Lung (tissue), 12 donors: Measurements from ENCODE around the gene GRK6. TPM values are rescaled to one million over a fixed set of nuclear protein-coding genes. Genes with fewer than 3 reads are reported as not detected.

ENCODE experiments used
- ATAC-seq: fragments of 200-7000 bp; cut with Tn5 transposase; one replicate; pipeline ENCODE4 v1.9.1; 2020; ENCODE audit warnings: moderate number of reproducible peaks; ENCODE audit not compliant: insufficient read depth, low FRiP score
- DNase-seq, 3 donors: peaks; one replicate each; pipeline ENCODE4 v3.0.0-alpha.2; 2013 to 2017
- H3K27ac ChIP-seq, 2 donors: one replicate each; pipeline ENCODE4 v1.5.1; 2013; ENCODE audit warnings: mild to moderate bottlenecking in 2 of 2, moderate library complexity in 2 of 2, control low read depth in 1 of 2, inconsistent platforms in 1 of 2, low read depth in 1 of 2, low read length in 1 of 2
- H3K27me3 ChIP-seq, 3 donors: one replicate each; pipeline ENCODE4 v1.5.1; 2013; ENCODE audit warnings: low read length in 2 of 3; ENCODE audit not compliant: control insufficient read depth in 3 of 3, insufficient read depth in 3 of 3
- H3K36me3 ChIP-seq, 4 donors: one replicate each; pipeline ENCODE4 v1.5.1; 2013; ENCODE audit warnings: low read length in 4 of 4, mild to moderate bottlenecking in 1 of 4, moderate library complexity in 1 of 4; ENCODE audit not compliant: control insufficient read depth in 4 of 4, insufficient read depth in 4 of 4
- H3K4me1 ChIP-seq, 5 donors: one replicate each; pipeline ENCODE4 v1.5.1; 2013; ENCODE audit warnings: low read length in 5 of 5, mild to moderate bottlenecking in 2 of 5, moderate library complexity in 1 of 5; ENCODE audit not compliant: control insufficient read depth in 5 of 5, insufficient read depth in 5 of 5
- H3K4me3 ChIP-seq: one replicate; pipeline ENCODE4 v1.5.1; 2013; ENCODE audit warnings: mild to moderate bottlenecking, control low read depth, moderate library complexity
- H3K9ac ChIP-seq, 2 donors: one replicate each; pipeline ENCODE4 v1.5.1; 2013; ENCODE audit warnings: low read length in 2 of 2, control low read depth in 1 of 2; ENCODE audit not compliant: insufficient read depth in 1 of 2
- H3K9me3 ChIP-seq, 4 donors: one replicate each; pipeline ENCODE4 v1.5.1; 2013; ENCODE audit warnings: low read length in 3 of 4, mild to moderate bottlenecking in 1 of 4, moderate library complexity in 1 of 4; ENCODE audit not compliant: control insufficient read depth in 4 of 4, insufficient read depth in 3 of 4
- WGBS, 2 donors: extraction: QIAGEN DNeasy Blood & Tissue Kit; methylation state at CpG; one replicate each; pipeline ENCODE4 v1.1.7; 2013; 5-methylcytosine and 5-hydroxymethylcytosine counted together
- polyA plus RNA-seq, 2 donors: library from polyadenylated mRNA; stranded (reverse); fragments of 200-250 nt; gene quantifications; one replicate each; pipeline ENCODE4 v1.2.1, GENCODE V29; 2013
- total RNA-seq, 2 donors: library from RNA; depleted of rRNA in 1 of 2; stranded (reverse); fragments of >200 nt in 1 of 2; gene quantifications; one replicate each; pipeline ENCODE4 v1.2.1, GENCODE V29; 2014 to 2021
- TF ChIP-seq, protein P1 (sequence below): IDR thresholded peaks from 2 replicates; pipeline ENCODE4 v1.5.1; 2012; ENCODE audit warnings: mild to moderate bottlenecking; ENCODE audit errors: control extremely low read depth, extremely low read depth
- donor health status: control.
- donor health status: control.
- donor health status: Bipolar disorder and iron deficiency.
- donor health status: healthy.
- donor health status: DM: yes; HTN: yes; CAD: no.

GRK6 gene
- total and polyA plus RNA-seq, 4 donors, result 20.7 to 68.0 (median 40.3) TPM

DNA sequence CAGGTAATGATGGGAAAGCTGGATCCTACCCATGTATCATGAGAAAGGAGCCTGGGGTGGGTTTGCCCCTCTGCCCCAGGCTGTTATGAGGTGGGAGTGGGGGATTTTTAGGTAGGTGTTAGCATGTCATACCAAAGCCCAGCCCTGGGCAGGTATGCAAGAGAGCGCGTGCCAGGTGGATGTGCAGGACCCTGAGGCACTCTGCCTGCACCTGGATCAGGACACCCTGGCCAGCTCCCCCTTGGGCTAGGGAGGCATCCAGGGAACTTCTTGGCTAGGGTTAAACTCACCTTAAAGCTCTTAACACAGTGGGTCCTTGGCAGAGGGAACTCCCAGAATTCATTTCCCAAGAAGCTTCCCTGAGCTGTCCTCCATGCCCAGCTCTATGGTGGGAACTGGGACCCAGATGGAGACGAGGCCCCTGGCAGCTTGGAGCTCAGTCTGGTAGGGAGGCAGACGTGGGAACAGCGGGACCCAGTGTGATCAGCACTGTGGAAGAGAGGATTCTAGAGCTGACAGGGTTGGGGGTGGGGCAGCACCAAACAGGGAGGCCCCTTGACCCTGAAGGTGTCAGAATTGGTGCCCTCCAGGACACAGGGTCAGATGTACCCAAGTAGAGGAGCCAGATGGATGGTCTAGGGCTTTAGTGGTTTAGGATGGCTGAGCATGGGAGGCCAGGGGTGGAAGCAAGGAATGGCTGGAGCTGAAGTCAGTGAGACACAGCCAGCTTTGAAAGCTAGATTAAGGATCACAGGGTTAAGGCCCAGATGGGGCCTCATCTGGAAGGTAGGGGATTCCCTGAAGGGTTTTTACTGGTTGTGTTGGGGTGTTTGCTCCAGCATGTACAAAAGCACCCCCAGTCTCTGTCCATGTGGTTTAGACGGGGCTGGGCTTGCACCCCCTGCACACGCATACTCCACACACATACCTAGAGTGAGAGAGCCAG is 17.9 kb downstream of the GRK6 start:
- Histone ChIP-seq H3K36me3 (peaks cover 0 to 25% (median 4%) of the 10 kb centered on the region in 4 donors), H3K9me3 (no peaks in the 10 kb centered on the region), H3K4me3 (no peak overlapping the region), H3K27ac (no peak overlapping the region), H3K4me1 (peaks cover 0 to 16% (median 11%) of the 10 kb centered on the region in 5 donors), H3K9ac (no peak overlapping the region), H3K27me3 (peaks cover 0 to 9% (median 8%) of the 10 kb centered on the region in 3 donors)
- WGBS, 2 donors, result 64 to 73% methylated on average over 7 of the region's 7 CpGs
- ATAC-seq (no peak), DNase-seq (no peak)
- TF ChIP-seq, protein P1, sequence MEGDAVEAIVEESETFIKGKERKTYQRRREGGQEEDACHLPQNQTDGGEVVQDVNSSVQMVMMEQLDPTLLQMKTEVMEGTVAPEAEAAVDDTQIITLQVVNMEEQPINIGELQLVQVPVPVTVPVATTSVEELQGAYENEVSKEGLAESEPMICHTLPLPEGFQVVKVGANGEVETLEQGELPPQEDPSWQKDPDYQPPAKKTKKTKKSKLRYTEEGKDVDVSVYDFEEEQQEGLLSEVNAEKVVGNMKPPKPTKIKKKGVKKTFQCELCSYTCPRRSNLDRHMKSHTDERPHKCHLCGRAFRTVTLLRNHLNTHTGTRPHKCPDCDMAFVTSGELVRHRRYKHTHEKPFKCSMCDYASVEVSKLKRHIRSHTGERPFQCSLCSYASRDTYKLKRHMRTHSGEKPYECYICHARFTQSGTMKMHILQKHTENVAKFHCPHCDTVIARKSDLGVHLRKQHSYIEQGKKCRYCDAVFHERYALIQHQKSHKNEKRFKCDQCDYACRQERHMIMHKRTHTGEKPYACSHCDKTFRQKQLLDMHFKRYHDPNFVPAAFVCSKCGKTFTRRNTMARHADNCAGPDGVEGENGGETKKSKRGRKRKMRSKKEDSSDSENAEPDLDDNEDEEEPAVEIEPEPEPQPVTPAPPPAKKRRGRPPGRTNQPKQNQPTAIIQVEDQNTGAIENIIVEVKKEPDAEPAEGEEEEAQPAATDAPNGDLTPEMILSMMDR, result no peak

DNA sequence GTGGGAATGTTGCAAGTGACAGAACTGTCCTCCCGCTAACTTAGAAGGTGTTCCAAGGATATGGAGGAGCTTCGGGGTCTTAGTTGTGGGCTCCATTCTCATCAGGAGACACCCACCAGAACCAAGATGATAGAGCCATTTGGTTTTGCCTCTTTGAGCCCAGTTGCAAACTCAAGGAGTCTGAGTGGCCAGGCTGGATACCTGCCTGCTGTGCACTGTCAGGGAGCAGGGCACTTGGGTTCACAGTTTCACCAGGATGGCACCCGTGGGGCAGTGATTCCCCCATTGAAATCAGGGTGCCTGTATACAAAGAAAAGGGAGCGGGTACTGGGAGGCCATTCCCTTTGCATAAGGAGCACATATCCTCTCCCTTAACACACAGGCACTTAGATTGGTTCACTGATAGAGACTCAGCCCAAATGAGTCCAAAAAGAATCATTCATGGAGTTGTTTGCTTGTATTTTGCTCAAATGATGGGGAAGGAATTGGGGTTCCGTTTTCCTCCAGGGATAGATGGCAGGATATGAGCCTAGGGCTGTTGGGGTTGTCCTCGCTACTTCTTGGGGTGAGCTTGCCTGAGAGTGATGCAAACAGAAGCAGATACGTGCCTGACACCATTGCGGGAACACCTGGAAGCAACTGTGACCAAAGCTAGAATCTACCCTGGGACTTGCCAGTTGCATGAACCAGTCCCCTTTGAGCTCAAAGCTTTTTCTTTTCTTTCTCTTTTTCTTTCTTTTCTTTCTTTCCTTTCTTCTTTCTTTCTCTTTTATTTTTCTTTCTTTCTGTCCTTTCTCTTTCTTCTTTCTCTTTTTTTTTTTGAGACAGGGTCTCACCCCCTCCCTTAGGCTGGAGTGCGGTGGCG is 18.8 kb downstream of the GRK6 start:
- Histone ChIP-seq H3K27me3 (peaks cover 0 to 9% (median 8%) of the 10 kb centered on the region in 3 donors), H3K27ac (no peak overlapping the region), H3K4me3 (no peak overlapping the region), H3K9me3 (no peaks in the 10 kb centered on the region), H3K9ac (no peak overlapping the region), H3K36me3 (peaks cover 0 to 24% (median 2%) of the 10 kb centered on the region in 4 donors), H3K4me1 (peaks cover 0 to 16% (median 11%) of the 10 kb centered on the region in 5 donors)
- ATAC-seq (no peak), DNase-seq (no peak)
- TF ChIP-seq, protein P1, result no peak
- 50 to 52% methylated on average over 10 of the region's 10 CpGs for WGBS, 2 donors

DNA sequence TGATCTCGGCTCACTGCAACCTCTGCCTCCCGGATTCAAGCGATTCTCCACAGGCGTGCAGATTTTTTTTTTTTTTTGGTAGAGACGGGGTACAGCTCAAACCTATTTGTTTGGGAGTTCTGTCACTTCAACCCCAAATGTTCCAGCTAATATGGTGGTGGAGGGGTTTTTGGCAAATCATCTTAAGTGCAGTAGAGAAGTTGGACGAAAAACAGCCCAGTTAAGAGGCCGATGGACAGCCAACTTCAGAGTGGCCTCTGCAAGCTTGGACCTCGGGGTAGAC is 19.4 kb downstream of the GRK6 start:
- peaks cover 0 to 19% (median 0%) of the 10 kb centered on the region in 4 donors for H3K36me3 ChIP-seq
- H3K27me3 ChIP-seq, result peaks cover 0 to 9% (median 8%) of the 10 kb centered on the region in 3 donors
- DNase-seq, result peak in 2 of 3 donors; percentile 41 to 42
- 4 to 7% methylated on average over 8 of the region's 8 CpGs for WGBS, 2 donors
- H3K4me3 ChIP-seq, result no peak overlapping the region
- no peak overlapping the region for H3K27ac ChIP-seq
- no peak for ATAC-seq
- no peaks in the 10 kb centered on the region for H3K9me3 ChIP-seq
- TF ChIP-seq, protein P1, result no peak
- no peak overlapping the region for H3K9ac ChIP-seq
- H3K4me1 ChIP-seq, result peaks cover 0 to 16% (median 11%) of the 10 kb centered on the region in 5 donors
